OCI-LY7 (cell line): ENCODE measurements around the gene DACT2. TPM values are rescaled to one million over a fixed set of nuclear protein-coding genes. Genes with fewer than 3 reads are reported as not detected.
"Not testable (repeated sequence)": the region's sequence is repeated elsewhere in the genome, so short reads cannot be mapped to it uniquely, and the experiment has no call there.

Source experiments
- BruUV-seq: library from RNA; stranded (reverse); fragments of 400-500 nt; replicated peaks from 2 replicates; lab custom pipeline; 2021; lab: Mats Ljungman, UMichigan
- CTCF ChIA-PET: fragments of 300-600 bp; sonication (Branson Sonifier 250); formaldehyde crosslinking; loops from one replicate; lab custom pipeline; 2022; ENCODE audit warnings: antibody characterized with exemption; ENCODE audit not compliant: unreplicated experiment; lab: Charles Lee
- POLR2A ChIA-PET: fragments of 300-600 bp; sonication (Branson Sonifier 250); formaldehyde crosslinking; loops from one replicate; lab custom pipeline; 2022; ENCODE audit warnings: antibody characterized with exemption; lab: Charles Lee
- DNase-seq: peaks from one replicate; pipeline ENCODE4 v3.0.0-alpha.2; 2015; ENCODE audit warnings: low spot score
- H2AFZ ChIP-seq: fragments of 200-600 bp; sonication (generic), shearing (Covaris generic); 2 replicates; pipeline ENCODE4 v1.6.1; 2014; ENCODE audit warnings: mild to moderate bottlenecking, antibody characterized with exemption, low read length, moderate library complexity
- H3K27ac ChIP-seq: fragments of 200-600 bp; sonication (generic); 2 replicates; pipeline ENCODE4 v1.5.1; 2014; ENCODE audit warnings: mixed run types, low read depth, mild to moderate bottlenecking, moderate library complexity, low read length, inconsistent platforms; ENCODE audit not compliant: poor library complexity, severe bottlenecking
- H3K36me3 ChIP-seq: fragments of 200-600 bp; sonication (generic); 2 replicates; pipeline ENCODE4 v1.6.1; 2014; ENCODE audit warnings: mild to moderate bottlenecking, antibody characterized with exemption, low read length, moderate library complexity, mixed read lengths; ENCODE audit not compliant: insufficient read depth
- H3K4me1 ChIP-seq: fragments of 200-600 bp; sonication (generic); 2 replicates; pipeline ENCODE4 v1.5.1; 2014; ENCODE audit warnings: mild to moderate bottlenecking, low read length; ENCODE audit not compliant: insufficient read depth, poor library complexity, severe bottlenecking
- H3K4me2 ChIP-seq: fragments of 200-600 bp; sonication (generic); 2 replicates; pipeline ENCODE4 v1.6.1; 2014; ENCODE audit warnings: mild to moderate bottlenecking, low read length
- H3K4me3 ChIP-seq: fragments of 200-600 bp; sonication (generic); 2 replicates; pipeline ENCODE4 v1.5.1; 2014; ENCODE audit warnings: mild to moderate bottlenecking, low read depth, low read length; ENCODE audit not compliant: poor library complexity, severe bottlenecking
- H3K79me2 ChIP-seq: fragments of 200-600 bp; sonication (generic); 2 replicates; pipeline ENCODE4 v1.6.1; 2016; ENCODE audit warnings: low read depth, mild to moderate bottlenecking, low read length, moderate library complexity, mixed read lengths; ENCODE audit not compliant: insufficient read depth
- H3K9me2 ChIP-seq: fragments of 200-600 bp; sonication (generic); 2 replicates; pipeline ENCODE4 v1.6.1; 2016; ENCODE audit warnings: mild to moderate bottlenecking, low read length, mixed read lengths; ENCODE audit not compliant: insufficient read depth
- H3K9me3 ChIP-seq: fragments of 200-600 bp; sonication (generic); 2 replicates; pipeline ENCODE4 v1.6.1; 2014; ENCODE audit warnings: mild to moderate bottlenecking, mixed run types, low read length, mixed read lengths
- H4K20me1 ChIP-seq: fragments of 200-600 bp; sonication (generic); 2 replicates; pipeline ENCODE4 v1.6.1; 2014; ENCODE audit warnings: mild to moderate bottlenecking, antibody characterized with exemption, low read length, moderate library complexity, mixed read lengths; ENCODE audit not compliant: insufficient read depth
- EZH2phosphoT487 ChIP-seq: fragments of 200-600 bp; sonication (generic); IDR thresholded peaks from 2 replicates; pipeline ENCODE4 v1.6.1; 2018; ENCODE audit warnings: low read depth, borderline replicate concordance, mild to moderate bottlenecking, mixed run types, antibody characterized with exemption, low read length, moderate library complexity, mixed read lengths
- intact Hi-C: fragments of 100-400 bp; cut with micrococcal nuclease; formaldehyde crosslinking; loops from one replicate; pipeline ENCODE4 v1.10.0; 2022; ENCODE audit not compliant: unreplicated experiment
- total RNA-seq, 2 experiments: library from RNA; depleted of rRNA in 1 of 2; stranded (reverse); fragments of >200 nt in 1 of 2; shearing (Covaris generic) in 1 of 2; gene quantifications; 2 replicates each; pipeline ENCODE4 v1.2.3, GENCODE V29; 2014 to 2022
- TF ChIP-seq, protein P1 (sequence below): fragments of 200-600 bp; sonication (generic); conservative IDR thresholded peaks from 2 replicates; pipeline ENCODE4 v1.5.1; 2014; ENCODE audit warnings: mild to moderate bottlenecking, antibody characterized with exemption, low read length, moderate library complexity, mixed read lengths

The DACT2 gene
- total RNA-seq, 2 experiments from 2014 or later: not detected

GRCh38 chr6:168286771-168287446, 32.7 kb downstream of the DACT2 start:
- BruUV-seq, H4K20me1 ChIP-seq, H3K4me1 ChIP-seq, H2AFZ ChIP-seq, H3K79me2 ChIP-seq, H3K4me2 ChIP-seq, H3K27ac ChIP-seq, H3K9me3 ChIP-seq, H3K9me2 ChIP-seq, DNase-seq, H3K4me3 ChIP-seq, POLR2A ChIA-PET, CTCF ChIA-PET, intact Hi-C loops, H3K36me3 ChIP-seq: not testable (repeated sequence)

GRCh38 chr6:168286116-168286515, 33.5 kb downstream of the DACT2 start:
- no peak for DNase-seq
- Histone ChIP-seq H3K9me3 (no peaks in the 10 kb centered on the region), H3K4me2 (no peak overlapping the region), H3K4me3 (no peak overlapping the region), H3K27ac (no peak overlapping the region), H4K20me1 (no peaks in the 10 kb centered on the region), H3K36me3 (no peaks in the 10 kb centered on the region), H3K79me2 (no peaks in the 10 kb centered on the region), H2AFZ (no peak overlapping the region), H3K9me2 (no peaks in the 10 kb centered on the region), H3K4me1 (no peaks in the 10 kb centered on the region)
- no TSS peak for BruUV-seq
- intact Hi-C loops: no loop called here
- TF ChIP-seq, protein P1, sequence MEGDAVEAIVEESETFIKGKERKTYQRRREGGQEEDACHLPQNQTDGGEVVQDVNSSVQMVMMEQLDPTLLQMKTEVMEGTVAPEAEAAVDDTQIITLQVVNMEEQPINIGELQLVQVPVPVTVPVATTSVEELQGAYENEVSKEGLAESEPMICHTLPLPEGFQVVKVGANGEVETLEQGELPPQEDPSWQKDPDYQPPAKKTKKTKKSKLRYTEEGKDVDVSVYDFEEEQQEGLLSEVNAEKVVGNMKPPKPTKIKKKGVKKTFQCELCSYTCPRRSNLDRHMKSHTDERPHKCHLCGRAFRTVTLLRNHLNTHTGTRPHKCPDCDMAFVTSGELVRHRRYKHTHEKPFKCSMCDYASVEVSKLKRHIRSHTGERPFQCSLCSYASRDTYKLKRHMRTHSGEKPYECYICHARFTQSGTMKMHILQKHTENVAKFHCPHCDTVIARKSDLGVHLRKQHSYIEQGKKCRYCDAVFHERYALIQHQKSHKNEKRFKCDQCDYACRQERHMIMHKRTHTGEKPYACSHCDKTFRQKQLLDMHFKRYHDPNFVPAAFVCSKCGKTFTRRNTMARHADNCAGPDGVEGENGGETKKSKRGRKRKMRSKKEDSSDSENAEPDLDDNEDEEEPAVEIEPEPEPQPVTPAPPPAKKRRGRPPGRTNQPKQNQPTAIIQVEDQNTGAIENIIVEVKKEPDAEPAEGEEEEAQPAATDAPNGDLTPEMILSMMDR: no peak
- TF ChIP-seq EZH2phosphoT487: no peak
- POLR2A ChIA-PET: no interaction called here
- CTCF ChIA-PET: no interaction called here

- Histone ChIP-seq H3K9me2 (no peaks in the 10 kb centered on the region), H4K20me1 (no peaks in the 10 kb centered on the region), H2AFZ (no peak overlapping the region), H3K36me3 (no peaks in the 10 kb centered on the region), H3K4me2 (no peak overlapping the region), H3K27ac (no peak overlapping the region), H3K9me3 (no peaks in the 10 kb centered on the region), H3K4me1 (no peaks in the 10 kb centered on the region), H3K79me2 (no peaks in the 10 kb centered on the region), H3K4me3 (no peak overlapping the region)
- ChIA-PET CTCF (no interaction called here), POLR2A (no interaction called here)
- no peak for TF ChIP-seq EZH2phosphoT487
- TF ChIP-seq, protein P1: no peak
- intact Hi-C loops: no loop called here
- no TSS peak for BruUV-seq
- no peak for DNase-seq
Observed at GRCh38 chr6:168285456-168285855, 34.1 kb downstream of the DACT2 start.
